Raji (cell line): ENCODE measurements around the gene ZBED4.
A peak's percentile ranks its signal among the peaks of the same experiment; 100 is the strongest.

Experiments
- POLR2A ChIP-seq: IDR thresholded peaks from 2 replicates; pipeline ENCODE4 v1.6.1; 2011; ENCODE audit warnings: low read depth, low read length, control low read depth; ENCODE audit not compliant: insufficient read depth

ZBED4 gene

GRCh38 chr22:49910229-49911155 lies 56.8 kb downstream of the ZBED4 start:
- TF ChIP-seq POLR2A: no peak

GRCh38 chr22:49911881-49912625 lies 58.4 kb downstream of the ZBED4 start:
- no peak for TF ChIP-seq POLR2A

GRCh38 chr22:49913026-49913425 lies 59.4 kb downstream of the ZBED4 start:
- TF ChIP-seq POLR2A: no peak

GRCh38 chr22:49913446-49913845 lies 59.8 kb downstream of the ZBED4 start:
- TF ChIP-seq POLR2A: no peak

- no peak for TF ChIP-seq POLR2A
Observed at GRCh38 chr22:49914256-49914655, 60.6 kb downstream of the ZBED4 start.

- TF ChIP-seq POLR2A: no peak
Observed at GRCh38 chr22:49915610-49916009, 62.0 kb downstream of the ZBED4 start.

- TF ChIP-seq POLR2A: no peak
Observed at GRCh38 chr22:49916831-49917230, 63.2 kb downstream of the ZBED4 start.

GRCh38 chr22:49917974-49918910 lies 64.6 kb downstream of the ZBED4 start, which contains the start of the genes ALG12 and CRELD2:
ALG12 (minus strand) TSS chr22:49918438; CDS start chr22:49913765, 4,673 bp downstream.
CRELD2 (plus strand) TSS chr22:49918634; CDS start chr22:49918770, 136 bp downstream.
- peak; percentile 75 for TF ChIP-seq POLR2A

GRCh38 chr22:49918911-49919881 lies 65.6 kb downstream of the ZBED4 start:
- TF ChIP-seq POLR2A: no peak

GRCh38 chr22:49920859-49921258 lies 67.2 kb downstream of the ZBED4 start:
- no peak for TF ChIP-seq POLR2A

GRCh38 chr22:49921508-49922278 lies 68.0 kb downstream of the ZBED4 start:
- no peak for TF ChIP-seq POLR2A

GRCh38 chr22:49922484-49922883 lies 68.8 kb downstream of the ZBED4 start:
- TF ChIP-seq POLR2A: no peak

- no peak for TF ChIP-seq POLR2A
Observed at GRCh38 chr22:49922926-49923325, 69.3 kb downstream of the ZBED4 start.
